ENCODE data around the gene BANP.

Gene BANP

DNA sequence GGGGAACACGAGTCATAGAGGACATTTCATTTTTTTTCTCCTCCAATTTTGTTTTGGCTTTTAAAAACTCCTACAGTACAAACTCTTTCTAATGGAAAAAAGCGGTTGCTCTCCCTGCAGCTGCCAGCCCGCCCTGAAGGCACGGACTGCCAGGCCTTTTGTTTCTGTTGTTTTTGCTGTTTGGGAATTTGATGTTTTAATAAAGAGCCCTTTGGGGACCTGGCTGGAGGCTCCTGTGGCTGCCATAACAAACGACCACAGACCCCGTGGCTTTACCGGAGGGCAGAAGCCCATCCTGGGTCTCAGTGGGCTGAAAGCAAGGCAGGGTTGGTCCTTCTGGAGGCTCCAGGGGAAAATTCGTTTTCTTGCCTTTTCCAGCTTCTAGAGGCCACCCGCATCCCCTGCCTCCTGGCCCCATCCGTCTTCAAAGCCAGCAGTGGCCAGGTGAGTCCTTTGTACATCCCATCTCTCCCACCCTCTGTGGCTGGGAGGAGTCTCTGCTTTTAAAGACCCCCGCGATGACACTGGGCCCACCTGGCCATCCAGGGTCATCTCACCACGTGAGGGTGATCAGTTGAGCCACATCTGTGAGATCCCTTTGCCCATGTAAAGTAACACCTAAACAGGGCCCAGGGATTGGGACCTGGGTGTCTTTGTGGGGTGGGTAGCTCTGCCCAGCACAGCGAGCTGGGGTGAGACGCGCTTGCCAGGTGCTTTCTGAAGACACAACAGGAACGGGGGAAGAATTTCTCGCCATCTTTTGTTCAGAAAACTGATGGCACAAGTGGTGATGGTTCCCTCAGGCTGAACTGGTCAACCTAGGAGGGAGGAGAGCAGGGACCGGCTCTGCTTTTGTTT is 113.9 kb downstream of the BANP start:
- H3K4me3 ChIP-seq (ENCODE audit: low read length): no peak overlapping the region
- DNase-seq (ENCODE audit: low read depth): no peak
- TF ChIP-seq, protein P1, sequence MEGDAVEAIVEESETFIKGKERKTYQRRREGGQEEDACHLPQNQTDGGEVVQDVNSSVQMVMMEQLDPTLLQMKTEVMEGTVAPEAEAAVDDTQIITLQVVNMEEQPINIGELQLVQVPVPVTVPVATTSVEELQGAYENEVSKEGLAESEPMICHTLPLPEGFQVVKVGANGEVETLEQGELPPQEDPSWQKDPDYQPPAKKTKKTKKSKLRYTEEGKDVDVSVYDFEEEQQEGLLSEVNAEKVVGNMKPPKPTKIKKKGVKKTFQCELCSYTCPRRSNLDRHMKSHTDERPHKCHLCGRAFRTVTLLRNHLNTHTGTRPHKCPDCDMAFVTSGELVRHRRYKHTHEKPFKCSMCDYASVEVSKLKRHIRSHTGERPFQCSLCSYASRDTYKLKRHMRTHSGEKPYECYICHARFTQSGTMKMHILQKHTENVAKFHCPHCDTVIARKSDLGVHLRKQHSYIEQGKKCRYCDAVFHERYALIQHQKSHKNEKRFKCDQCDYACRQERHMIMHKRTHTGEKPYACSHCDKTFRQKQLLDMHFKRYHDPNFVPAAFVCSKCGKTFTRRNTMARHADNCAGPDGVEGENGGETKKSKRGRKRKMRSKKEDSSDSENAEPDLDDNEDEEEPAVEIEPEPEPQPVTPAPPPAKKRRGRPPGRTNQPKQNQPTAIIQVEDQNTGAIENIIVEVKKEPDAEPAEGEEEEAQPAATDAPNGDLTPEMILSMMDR (IDR thresholded peaks at IDR 0.05; ENCODE audit: insufficient read depth, low read depth, low read length, missing control alignments): no peak

DNA sequence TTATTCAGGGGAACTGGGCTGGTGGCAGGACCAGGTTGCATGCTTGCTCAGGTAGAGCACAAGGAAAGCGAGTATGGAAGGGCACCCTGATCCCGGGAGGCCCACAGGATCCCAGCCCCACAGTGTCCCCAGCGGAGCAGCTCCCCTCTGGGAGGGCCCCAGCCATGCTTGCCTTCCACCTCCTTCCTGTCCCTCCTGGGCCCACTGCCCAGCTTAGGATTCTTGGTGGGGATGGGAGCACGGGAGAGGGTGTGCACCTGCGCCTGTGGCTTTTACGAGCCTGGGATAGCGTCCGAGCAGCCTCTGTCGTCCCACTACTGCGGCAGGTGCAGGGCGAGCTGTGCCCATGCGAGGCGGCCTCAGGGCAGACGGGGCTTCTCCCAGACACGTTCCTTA is 114.5 kb downstream of the BANP start:
- no peak for DNase-seq (ENCODE audit: low read depth)
- H3K4me3 ChIP-seq (ENCODE audit: low read length): no peak overlapping the region
- TF ChIP-seq, protein P1 (IDR thresholded peaks at IDR 0.05; ENCODE audit: insufficient read depth, low read depth, low read length, missing control alignments): no peak

DNA sequence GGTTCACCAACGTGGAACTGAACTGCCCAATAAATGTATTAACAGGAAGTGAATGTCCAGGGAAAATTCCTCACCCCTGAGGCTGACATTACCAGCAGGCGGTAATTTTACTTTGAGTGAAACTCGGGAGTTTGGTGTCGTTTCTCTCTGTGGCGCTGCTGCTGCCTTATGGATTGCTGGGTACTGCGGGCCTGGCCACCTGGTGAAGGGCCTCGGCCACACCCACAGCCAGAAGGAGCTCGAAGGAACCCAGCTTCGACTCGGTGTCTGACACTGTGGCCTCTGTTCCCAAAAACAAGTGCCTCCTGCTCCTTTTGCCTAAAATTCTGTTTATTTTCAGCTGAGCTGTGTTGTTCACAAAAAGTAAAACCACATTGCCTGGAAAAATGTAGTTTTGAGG is 115.0 kb downstream of the BANP start:
- DNase-seq (ENCODE audit: low read depth): no peak
- TF ChIP-seq, protein P1 (IDR thresholded peaks at IDR 0.05; ENCODE audit: insufficient read depth, low read depth, low read length, missing control alignments): no peak
- H3K4me3 ChIP-seq (ENCODE audit: low read length): no peak overlapping the region

DNA sequence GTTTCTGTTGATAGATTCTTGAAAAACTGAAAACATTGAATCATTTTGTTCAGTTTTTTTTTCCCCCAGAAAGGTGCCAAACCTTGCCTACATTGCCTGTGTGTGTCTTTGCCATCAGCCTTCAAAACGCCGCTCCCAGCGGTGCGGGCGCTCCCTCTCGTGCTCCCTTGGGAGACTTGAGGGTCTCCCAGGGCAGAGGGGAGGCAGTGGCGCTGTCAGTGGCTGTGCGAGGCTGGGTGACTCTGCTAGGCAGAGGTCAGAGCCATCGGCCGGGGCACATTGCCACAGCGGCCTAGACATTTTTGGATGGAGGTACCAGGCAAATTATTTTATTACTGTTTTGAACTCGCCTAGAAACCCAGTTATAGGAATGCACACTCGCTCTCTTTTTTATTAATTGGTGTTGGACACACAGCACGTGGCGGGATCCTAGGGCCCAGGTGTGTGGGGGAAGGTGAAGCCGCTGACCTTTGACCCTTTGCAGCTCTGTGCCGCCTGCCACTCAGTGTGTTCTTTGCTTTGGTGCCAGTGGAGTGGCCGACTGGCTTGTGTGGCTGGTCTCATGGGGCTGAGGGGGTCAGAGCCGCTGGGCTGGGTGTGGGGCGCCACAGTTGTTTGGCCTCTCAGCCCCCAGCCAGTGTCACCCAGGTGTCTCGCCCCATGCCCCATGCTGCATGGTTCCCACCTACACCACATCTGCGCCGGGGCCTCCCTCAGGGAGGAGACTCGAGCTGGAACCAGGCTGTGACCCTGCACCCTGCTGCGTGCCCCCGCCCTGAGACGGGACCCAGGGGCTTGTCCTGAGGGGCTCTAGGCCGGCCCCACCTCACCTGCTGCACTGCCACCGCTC is 115.7 kb downstream of the BANP start:
- DNase-seq (ENCODE audit: low read depth): no peak
- no peak overlapping the region for H3K4me3 ChIP-seq (ENCODE audit: low read length)
- TF ChIP-seq, protein P1 (IDR thresholded peaks at IDR 0.05; ENCODE audit: insufficient read depth, low read depth, low read length, missing control alignments): no peak

DNA sequence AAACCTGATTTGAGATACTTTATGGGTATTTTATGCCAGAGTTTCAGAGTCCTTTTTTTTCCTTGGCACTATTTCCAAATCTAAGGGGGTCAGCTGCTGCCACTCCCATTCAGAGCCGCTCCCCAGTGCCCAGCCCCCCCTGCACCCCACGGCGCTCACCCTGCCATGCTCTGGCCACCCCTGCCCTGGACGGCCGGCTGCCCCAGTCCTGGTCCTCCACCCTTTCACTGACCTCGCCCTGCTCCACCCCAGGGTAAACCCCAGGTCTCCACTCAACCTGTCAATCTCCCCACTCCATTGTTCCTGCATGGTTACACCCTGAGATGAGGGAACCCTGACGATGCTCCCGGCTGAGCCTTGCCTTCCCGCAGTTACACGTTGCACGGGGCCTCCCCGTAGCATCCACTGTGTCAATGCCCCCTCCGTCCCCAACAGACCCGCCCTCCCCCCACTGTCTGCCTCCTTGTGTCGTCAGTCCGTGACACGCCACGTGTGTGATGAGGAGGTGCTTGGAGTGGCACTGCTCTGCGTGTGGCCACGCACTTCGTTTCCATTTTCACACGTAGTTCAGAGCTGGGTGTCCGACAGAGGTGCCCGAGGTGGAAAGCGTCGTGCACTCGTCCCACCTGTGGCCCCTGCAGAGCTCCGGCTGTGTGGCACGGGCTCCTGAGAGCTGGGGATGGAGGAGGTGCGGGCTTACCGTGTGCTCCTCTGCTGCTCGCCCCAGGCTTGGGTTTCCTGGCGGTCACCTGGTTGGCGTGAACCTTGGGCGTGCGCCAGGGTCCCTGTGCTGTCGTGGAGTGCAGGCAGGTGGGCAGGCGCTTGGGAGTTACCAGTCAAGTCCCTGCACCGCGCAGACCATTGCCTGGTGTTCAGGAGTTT is 116.5 kb downstream of the BANP start:
- no peak overlapping the region for H3K4me3 ChIP-seq (ENCODE audit: low read length)
- no peak for DNase-seq (ENCODE audit: low read depth)
- TF ChIP-seq, protein P1 (IDR thresholded peaks at IDR 0.05; ENCODE audit: insufficient read depth, low read depth, low read length, missing control alignments): no peak
